ENCODE measurements around the gene SPEF2. TPM values are rescaled to one million over a fixed set of nuclear protein-coding genes. Genes with fewer than 3 reads are reported as not detected.

SPEF2 gene
- total RNA-seq, 1 donor from 2014 or later: 3.4 TPM

DNA sequence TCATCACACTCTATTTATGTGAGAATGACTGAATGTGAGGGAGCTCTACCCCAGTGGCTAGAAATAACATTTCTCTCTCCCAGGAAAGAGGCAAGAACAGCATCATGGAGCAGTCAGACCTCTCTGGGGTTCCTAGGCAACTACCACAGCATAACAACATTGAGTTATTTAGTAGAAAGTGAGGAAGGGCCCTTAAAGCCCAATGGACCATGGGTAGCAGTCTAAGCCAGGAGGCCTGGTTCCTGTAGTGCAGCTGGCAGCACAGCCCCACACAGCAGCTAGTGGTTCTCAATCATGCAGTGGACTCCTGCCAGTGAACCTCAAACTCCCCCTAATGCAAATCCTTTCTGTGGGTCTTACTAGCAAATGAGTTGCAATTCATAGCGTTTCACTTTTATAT is 55.3 kb downstream of the SPEF2 start:
- Mint-ChIP-seq H3K4me1 (ENCODE audit: low read depth, unreplicated experiment) (peaks cover 4% of the 10 kb centered on the region), H3K9me3 (ENCODE audit: unreplicated experiment) (no peaks in the 10 kb centered on the region), H3K4me3 (ENCODE audit: unreplicated experiment) (no peak overlapping the region), H3K27ac (ENCODE audit: unreplicated experiment) (no peak overlapping the region), H3K36me3 (ENCODE audit: low read depth, unreplicated experiment) (no peaks in the 10 kb centered on the region), H3K27me3 (ENCODE audit: low read depth, unreplicated experiment) (no peaks in the 10 kb centered on the region)
- no peak overlapping the region for H3K9ac ChIP-seq (ENCODE audit: low read length)
- no peak overlapping the region for H3K27ac ChIP-seq (ENCODE audit: low read depth, low read length)
- H3K27me3 ChIP-seq (ENCODE audit: insufficient read depth, low read length): no peaks in the 10 kb centered on the region
- no peak for FAIRE-seq
- DNase-seq (ENCODE audit: low read depth): no peak
- TF ChIP-seq, protein P1, sequence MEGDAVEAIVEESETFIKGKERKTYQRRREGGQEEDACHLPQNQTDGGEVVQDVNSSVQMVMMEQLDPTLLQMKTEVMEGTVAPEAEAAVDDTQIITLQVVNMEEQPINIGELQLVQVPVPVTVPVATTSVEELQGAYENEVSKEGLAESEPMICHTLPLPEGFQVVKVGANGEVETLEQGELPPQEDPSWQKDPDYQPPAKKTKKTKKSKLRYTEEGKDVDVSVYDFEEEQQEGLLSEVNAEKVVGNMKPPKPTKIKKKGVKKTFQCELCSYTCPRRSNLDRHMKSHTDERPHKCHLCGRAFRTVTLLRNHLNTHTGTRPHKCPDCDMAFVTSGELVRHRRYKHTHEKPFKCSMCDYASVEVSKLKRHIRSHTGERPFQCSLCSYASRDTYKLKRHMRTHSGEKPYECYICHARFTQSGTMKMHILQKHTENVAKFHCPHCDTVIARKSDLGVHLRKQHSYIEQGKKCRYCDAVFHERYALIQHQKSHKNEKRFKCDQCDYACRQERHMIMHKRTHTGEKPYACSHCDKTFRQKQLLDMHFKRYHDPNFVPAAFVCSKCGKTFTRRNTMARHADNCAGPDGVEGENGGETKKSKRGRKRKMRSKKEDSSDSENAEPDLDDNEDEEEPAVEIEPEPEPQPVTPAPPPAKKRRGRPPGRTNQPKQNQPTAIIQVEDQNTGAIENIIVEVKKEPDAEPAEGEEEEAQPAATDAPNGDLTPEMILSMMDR (IDR thresholded peaks at IDR 0.05; ENCODE audit: insufficient read depth, low read depth, low read length): no peak
- TF ChIP-seq EZH2 (IDR thresholded peaks at IDR 0.05; ENCODE audit: insufficient read depth, low read length): no peak
- no peak overlapping the region for H2AFZ ChIP-seq (ENCODE audit: low read depth, low read length)
- H4K20me1 ChIP-seq (ENCODE audit: insufficient read depth, low read length): no peaks in the 10 kb centered on the region
- H3K9me3 ChIP-seq (ENCODE audit: insufficient read depth, low read depth, low read length): no peaks in the 10 kb centered on the region
- no peaks in the 10 kb centered on the region for H3K79me2 ChIP-seq (ENCODE audit: insufficient read depth, low read length)
- H3K4me1 ChIP-seq (ENCODE audit: insufficient read depth, low read length): no peaks in the 10 kb centered on the region
- H3K4me3 ChIP-seq (ENCODE audit: insufficient read depth, low read depth, low read length): no peak overlapping the region
- no peak overlapping the region for H3K4me2 ChIP-seq (ENCODE audit: low read length)
- no peaks in the 10 kb centered on the region for H3K36me3 ChIP-seq (ENCODE audit: insufficient read depth, low read length)

DNA sequence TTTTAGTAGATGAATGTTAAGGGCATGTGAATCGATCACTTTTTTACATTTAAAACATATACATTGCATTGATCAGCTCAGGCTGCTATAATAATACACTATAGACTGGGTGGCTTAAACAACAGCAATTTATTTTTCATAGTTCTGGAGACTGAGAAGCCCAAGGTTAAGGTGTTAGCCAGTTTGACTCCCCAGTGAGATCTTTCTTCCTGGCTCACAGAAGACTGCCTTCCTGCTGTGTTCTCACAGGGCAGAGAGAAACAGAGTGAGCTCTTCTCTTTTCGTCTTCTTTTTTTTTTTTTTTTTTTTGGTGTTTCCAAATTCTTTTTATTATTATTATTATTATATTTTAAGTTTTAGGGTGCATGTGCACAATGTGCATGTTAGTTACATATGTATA is 56.4 kb downstream of the SPEF2 start:
- Histone ChIP-seq H2AFZ (ENCODE audit: low read depth, low read length) (no peak overlapping the region), H3K4me3 (ENCODE audit: insufficient read depth, low read depth, low read length) (no peak overlapping the region), H3K9ac (ENCODE audit: low read length) (no peak overlapping the region), H3K4me1 (ENCODE audit: insufficient read depth, low read length) (no peaks in the 10 kb centered on the region), H3K4me2 (ENCODE audit: low read length) (no peak overlapping the region), H3K79me2 (ENCODE audit: insufficient read depth, low read length) (no peaks in the 10 kb centered on the region), H3K36me3 (ENCODE audit: insufficient read depth, low read length) (no peaks in the 10 kb centered on the region), H3K27ac (ENCODE audit: low read depth, low read length) (no peak overlapping the region), H3K27me3 (ENCODE audit: insufficient read depth, low read length) (no peaks in the 10 kb centered on the region), H4K20me1 (ENCODE audit: insufficient read depth, low read length) (no peaks in the 10 kb centered on the region), H3K9me3 (ENCODE audit: insufficient read depth, low read depth, low read length) (no peaks in the 10 kb centered on the region)
- no peak for FAIRE-seq
- Mint-ChIP-seq H3K4me1 (ENCODE audit: low read depth, unreplicated experiment) (peaks cover 4% of the 10 kb centered on the region), H3K36me3 (ENCODE audit: low read depth, unreplicated experiment) (no peaks in the 10 kb centered on the region), H3K9me3 (ENCODE audit: unreplicated experiment) (no peaks in the 10 kb centered on the region), H3K27me3 (ENCODE audit: low read depth, unreplicated experiment) (peaks cover under 1% of the 10 kb centered on the region), H3K4me3 (ENCODE audit: unreplicated experiment) (no peak overlapping the region), H3K27ac (ENCODE audit: unreplicated experiment) (no peak overlapping the region)
- TF ChIP-seq, protein P1 (IDR thresholded peaks at IDR 0.05; ENCODE audit: insufficient read depth, low read depth, low read length): no peak
- no peak for TF ChIP-seq EZH2 (IDR thresholded peaks at IDR 0.05; ENCODE audit: insufficient read depth, low read length)
- no peak for DNase-seq (ENCODE audit: low read depth)

DNA sequence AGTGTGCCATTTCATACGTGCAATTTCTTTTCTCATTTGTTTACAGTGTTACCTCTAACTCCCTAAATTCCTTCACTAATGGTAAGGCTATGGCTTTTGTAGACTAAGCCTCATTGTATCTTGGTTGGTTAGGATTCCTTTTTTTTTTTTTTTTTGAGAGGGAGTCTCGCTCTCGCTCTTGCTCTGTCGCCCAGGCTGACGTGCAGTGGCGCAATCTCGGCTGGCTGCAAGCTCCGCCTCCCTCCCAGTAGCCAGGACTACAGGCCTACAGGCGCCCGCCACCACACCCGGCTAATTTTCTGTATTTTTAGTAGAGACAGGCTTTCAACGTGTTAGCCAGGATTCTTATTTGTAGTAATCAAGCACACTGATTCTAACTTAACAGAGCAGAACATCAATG is 57.7 kb downstream of the SPEF2 start:
- Histone ChIP-seq H3K4me2 (ENCODE audit: low read length) (no peak overlapping the region), H3K9ac (ENCODE audit: low read length) (no peak overlapping the region), H3K27me3 (ENCODE audit: insufficient read depth, low read length) (no peaks in the 10 kb centered on the region), H3K4me3 (ENCODE audit: insufficient read depth, low read depth, low read length) (no peak overlapping the region), H4K20me1 (ENCODE audit: insufficient read depth, low read length) (no peaks in the 10 kb centered on the region), H3K79me2 (ENCODE audit: insufficient read depth, low read length) (no peaks in the 10 kb centered on the region), H2AFZ (ENCODE audit: low read depth, low read length) (no peak overlapping the region), H3K9me3 (ENCODE audit: insufficient read depth, low read depth, low read length) (no peaks in the 10 kb centered on the region), H3K27ac (ENCODE audit: low read depth, low read length) (no peak overlapping the region), H3K4me1 (ENCODE audit: insufficient read depth, low read length) (no peaks in the 10 kb centered on the region), H3K36me3 (ENCODE audit: insufficient read depth, low read length) (no peaks in the 10 kb centered on the region)
- Mint-ChIP-seq H3K27ac (ENCODE audit: unreplicated experiment) (no peak overlapping the region), H3K36me3 (ENCODE audit: low read depth, unreplicated experiment) (no peaks in the 10 kb centered on the region), H3K9me3 (ENCODE audit: unreplicated experiment) (no peaks in the 10 kb centered on the region), H3K27me3 (ENCODE audit: low read depth, unreplicated experiment) (peaks cover 4% of the 10 kb centered on the region), H3K4me1 (ENCODE audit: low read depth, unreplicated experiment) (peaks cover 4% of the 10 kb centered on the region), H3K4me3 (ENCODE audit: unreplicated experiment) (no peak overlapping the region)
- DNase-seq (ENCODE audit: low read depth) (no peak), FAIRE-seq (no peak)
- TF ChIP-seq, protein P1 (IDR thresholded peaks at IDR 0.05; ENCODE audit: insufficient read depth, low read depth, low read length): no peak
- no peak for TF ChIP-seq EZH2 (IDR thresholded peaks at IDR 0.05; ENCODE audit: insufficient read depth, low read length)

All from astrocyte (in vitro differentiated cells and primary cell).